ENCODE results near the gene KRT7. TPM values are rescaled to one million over a fixed set of nuclear protein-coding genes. Genes with fewer than 3 reads are reported as not detected.
"Not testable (repeated sequence)": the region's sequence is repeated elsewhere in the genome, so short reads cannot be mapped to it uniquely, and the experiment has no call there.

The KRT7 gene
- total RNA-seq, 1 donor from 2014 or later: not detected

DNA sequence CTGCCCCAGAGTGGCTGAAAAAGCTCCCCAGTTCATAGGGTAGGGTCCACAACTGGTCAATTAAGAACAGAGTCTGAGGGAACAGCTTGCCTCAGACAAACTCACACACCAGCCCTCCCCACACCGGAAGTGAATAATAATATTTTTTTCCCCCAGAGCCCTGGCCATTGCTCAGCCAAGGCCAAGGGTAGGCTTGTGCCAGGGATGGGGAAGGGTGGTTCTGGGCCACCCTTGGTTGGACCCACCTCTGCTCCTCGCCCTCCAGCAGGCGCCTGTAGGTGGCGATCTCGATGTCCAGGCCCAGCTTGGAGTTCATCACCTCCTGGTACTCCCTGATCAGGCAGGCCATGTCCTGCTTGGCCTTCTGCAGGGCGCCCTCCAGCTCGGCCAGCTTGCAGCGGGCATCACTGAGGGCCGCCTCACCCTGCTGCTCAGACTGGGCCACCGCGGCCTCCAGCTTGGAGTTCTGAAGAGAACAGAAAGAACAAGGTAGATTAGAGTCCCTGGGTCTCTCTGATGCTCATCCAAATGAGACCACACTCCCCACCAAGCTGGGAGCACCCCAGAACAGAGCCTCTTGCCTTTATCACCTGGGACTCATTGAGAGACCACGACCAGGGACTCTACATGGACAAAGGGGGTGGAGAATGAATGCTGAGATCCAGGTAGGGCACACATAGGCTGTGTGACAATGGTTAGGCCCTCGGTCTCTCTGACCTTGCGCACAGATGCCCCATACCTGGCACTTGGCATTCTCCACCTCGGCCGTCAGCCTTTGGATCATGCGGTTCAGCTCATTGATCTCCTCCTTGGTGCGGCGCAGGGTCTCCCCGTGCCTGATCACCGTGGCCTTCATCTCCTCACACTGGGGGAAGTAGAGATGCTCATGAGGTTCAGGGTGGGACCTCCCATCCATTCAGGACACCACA lies 54.1 kb downstream of the KRT7 start:
- not testable (repeated sequence) for H3K27ac Mint-ChIP-seq (ENCODE audit: unreplicated experiment); DNase-seq (ENCODE audit: low read depth, low spot score); H3K9me3 Mint-ChIP-seq; H3K27me3 Mint-ChIP-seq (ENCODE audit: low read depth); H3K4me3 Mint-ChIP-seq; H3K36me3 Mint-ChIP-seq (ENCODE audit: low read depth); H3K4me1 Mint-ChIP-seq
- TF ChIP-seq CTCF (conservative IDR thresholded peaks at IDR 0.05): peak; percentile 13

DNA sequence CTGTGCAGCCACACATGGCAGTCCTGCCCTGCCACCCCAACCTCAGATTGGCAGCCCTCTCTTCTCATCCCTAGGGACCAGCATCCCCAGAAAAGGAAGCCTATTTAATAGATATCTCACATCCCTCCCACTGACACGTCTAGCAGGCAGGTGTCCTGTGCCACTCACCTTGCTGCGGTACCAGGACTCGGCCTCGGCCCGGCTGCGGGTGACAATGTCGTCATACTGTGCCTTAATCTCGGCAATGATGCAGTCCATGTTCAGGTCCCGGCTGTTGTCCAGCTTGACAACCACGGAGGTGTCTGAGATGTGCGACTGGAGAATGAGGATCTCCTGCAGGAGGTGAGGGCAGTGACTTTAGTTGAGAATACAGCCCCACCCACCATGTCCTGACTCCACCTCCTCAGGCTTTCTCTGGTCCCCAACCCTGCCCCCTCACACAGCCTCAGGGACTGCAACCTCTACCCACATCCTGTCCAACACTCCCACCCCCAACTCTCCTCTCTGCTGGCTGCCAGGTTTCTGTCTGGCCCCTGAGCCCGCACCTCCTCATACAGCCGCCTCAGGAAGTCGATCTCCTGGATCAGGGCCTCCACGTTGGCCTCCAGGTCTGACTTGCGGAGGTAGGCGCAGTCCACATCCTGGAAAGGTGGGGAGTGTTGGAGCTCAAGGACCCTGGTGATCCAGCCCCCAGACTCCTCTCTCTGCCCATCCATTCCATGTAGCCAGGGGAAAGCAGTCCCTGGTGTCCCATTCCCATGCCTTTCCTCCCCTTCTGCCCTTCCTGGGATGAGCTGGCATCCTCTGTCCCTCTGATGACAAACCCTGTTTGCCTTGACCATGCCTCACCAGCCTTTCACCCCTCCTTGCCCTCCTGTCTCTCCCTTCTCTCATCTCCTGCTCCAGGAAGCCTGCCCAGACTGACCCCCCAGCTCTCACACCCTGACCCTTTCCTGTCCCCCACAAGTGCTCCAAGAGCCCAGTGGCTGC lies 55.1 kb downstream of the KRT7 start:
- not testable (repeated sequence) for H3K36me3 Mint-ChIP-seq (ENCODE audit: low read depth); H3K27me3 Mint-ChIP-seq (ENCODE audit: low read depth); H3K4me1 Mint-ChIP-seq; H3K9me3 Mint-ChIP-seq; H3K27ac Mint-ChIP-seq (ENCODE audit: unreplicated experiment); DNase-seq (ENCODE audit: low read depth, low spot score); H3K4me3 Mint-ChIP-seq

- H3K9me3 Mint-ChIP-seq; H3K4me1 Mint-ChIP-seq; H3K4me3 Mint-ChIP-seq; DNase-seq (ENCODE audit: low read depth, low spot score); H3K27ac Mint-ChIP-seq (ENCODE audit: unreplicated experiment); H3K36me3 Mint-ChIP-seq (ENCODE audit: low read depth): not testable (repeated sequence)
- peaks cover 20% of the 10 kb centered on the region for H3K27me3 Mint-ChIP-seq (ENCODE audit: low read depth)
Observed at GRCh38 chr12:52290483-52291134, 57.6 kb downstream of the KRT7 start.

DNA sequence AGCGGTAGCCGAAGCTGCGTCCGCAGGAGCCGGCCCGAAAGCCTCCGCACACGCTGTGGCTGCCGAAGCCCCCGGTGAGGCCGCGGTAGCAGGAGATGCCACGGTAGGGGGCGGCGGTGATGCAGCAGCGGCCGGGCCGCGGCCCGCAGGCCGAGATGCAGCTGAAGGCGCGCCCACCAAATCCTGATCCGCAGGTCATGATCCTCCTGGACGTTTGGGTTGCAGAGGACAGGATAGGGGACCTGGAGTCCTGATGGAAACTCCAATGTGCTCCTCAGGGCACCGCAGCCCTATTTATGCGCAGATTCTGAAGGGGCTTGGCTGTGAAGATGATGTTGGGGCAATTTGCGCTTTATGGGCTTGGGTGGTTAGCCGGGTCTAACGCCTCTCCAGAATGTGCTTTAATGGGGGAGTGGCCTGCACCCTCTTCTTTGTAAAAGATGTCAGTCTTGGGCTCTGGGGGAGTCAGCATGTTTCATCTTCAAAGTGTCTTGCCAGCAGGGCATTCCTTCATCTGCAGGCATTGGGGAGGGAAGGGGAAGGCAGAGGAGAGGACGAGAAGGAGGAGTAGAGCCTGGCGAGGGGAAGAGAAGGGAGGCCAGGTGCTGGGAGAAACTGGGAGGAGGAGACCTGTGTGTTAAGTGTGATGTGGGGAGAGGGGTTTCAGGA lies 58.4 kb downstream of the KRT7 start, which contains the start of gene KRT81:
TSS of gene KRT81 (minus strand) at position 268 of the 669 bp plus-strand sequence. CDS start at position 199, 69 bp downstream.
- DNase-seq (ENCODE audit: low read depth, low spot score): no peak
- H3K36me3 Mint-ChIP-seq (ENCODE audit: low read depth): no peaks in the 10 kb centered on the region
- H3K9me3 Mint-ChIP-seq: no peaks in the 10 kb centered on the region
- H3K27me3 Mint-ChIP-seq (ENCODE audit: low read depth): peaks cover 25% of the 10 kb centered on the region
- no peak for TF ChIP-seq CTCF (conservative IDR thresholded peaks at IDR 0.05)
- no peak within 1 kb of the TSS for H3K4me3 Mint-ChIP-seq
- no peaks in the 10 kb centered on the region for H3K4me1 Mint-ChIP-seq
- no peak within 1 kb of the TSS for H3K27ac Mint-ChIP-seq (ENCODE audit: unreplicated experiment)

GRCh38 chr12:52293926-52294325 lies 60.9 kb downstream of the KRT7 start:
- Mint-ChIP-seq H3K4me1 (no peaks in the 10 kb centered on the region), H3K9me3 (no peaks in the 10 kb centered on the region), H3K27me3 (ENCODE audit: low read depth) (peaks cover 45% of the 10 kb centered on the region), H3K27ac (ENCODE audit: unreplicated experiment) (no peak overlapping the region), H3K4me3 (no peak overlapping the region), H3K36me3 (ENCODE audit: low read depth) (no peaks in the 10 kb centered on the region)
- DNase-seq (ENCODE audit: low read depth, low spot score): no peak
- no peak for TF ChIP-seq CTCF (conservative IDR thresholded peaks at IDR 0.05)

Data from neural crest cell (in vitro differentiated cells).